BLaER1 treated with 17β-estradiol and CSF1 and Interleukin-3, amounts not matched to agents 10 nM and 100 nM (cell line): ENCODE data around the gene S1PR4.

Source experiments
- H3K27ac ChIP-seq, 11 experiments: shearing (Covaris generic); formaldehyde crosslinking; 2 replicates each; pipeline ENCODE4 v1.8.1; 2022
- H3K27me3 ChIP-seq, 11 experiments: shearing (Covaris generic); formaldehyde crosslinking; 2 replicates each; pipeline ENCODE4 v1.8.1; 2022
- H3K36me3 ChIP-seq, 11 experiments: shearing (Covaris generic); formaldehyde crosslinking; 2 replicates each; pipeline ENCODE4 v1.8.1; 2022
- H3K4me1 ChIP-seq, 10 experiments: shearing (Covaris generic); formaldehyde crosslinking; 2 replicates each; pipeline ENCODE4 v1.8.1; 2022
- H3K4me2 ChIP-seq, 11 experiments: shearing (Covaris generic); formaldehyde crosslinking; 2 replicates each; pipeline ENCODE4 v1.8.1; 2022
- H3K4me3 ChIP-seq, 10 experiments: shearing (Covaris generic); formaldehyde crosslinking; 2 replicates each; pipeline ENCODE4 v1.8.1; 2022
- H3K9ac ChIP-seq, 11 experiments: shearing (Covaris generic); formaldehyde crosslinking; 2 replicates each; pipeline ENCODE4 v1.8.1; 2022
- H3K9me3 ChIP-seq, 11 experiments: shearing (Covaris generic); formaldehyde crosslinking; replicated peaks in 1 of 11; 2 replicates each; pipeline ENCODE4 v1.8.1; 2022
- H4K20me1 ChIP-seq, 11 experiments: shearing (Covaris generic); formaldehyde crosslinking; 2 replicates each; pipeline ENCODE4 v1.8.1; 2022
- Cebpa-rat ChIP-seq, 11 experiments: shearing (Covaris generic); IDR thresholded peaks; 2 replicates each; pipeline ENCODE4 v1.8.1; 2022

Gene S1PR4

GRCh38 chr19:3224346-3225168 lies 46.0 kb downstream of the S1PR4 start, which contains the start of gene CELF5:
Gene CELF5 (plus strand): TSS chr19:3224661. CDS start chr19:3224740, 79 bp downstream.
- H3K4me3 ChIP-seq = peak within 1 kb of the TSS; percentile 50 to 76 (median 62)
- H4K20me1 ChIP-seq = peaks cover 0 to 28% (median 7%) of the 10 kb centered on the region in 11 experiments; a peak in 10 of 22 replicates
- no peak for TF ChIP-seq Cebpa-rat (IDR thresholded peaks at IDR 0.05)
- no peak within 1 kb of the TSS for H3K27ac ChIP-seq
- peaks cover 0 to 46% (median 20%) of the 10 kb centered on the region in 10 experiments; a peak in 15 of 20 replicates for H3K4me1 ChIP-seq
- H3K36me3 ChIP-seq = no peaks in the 10 kb centered on the region
- H3K27me3 ChIP-seq = peaks cover 3 to 38% (median 17%) of the 10 kb centered on the region in 11 experiments; a peak in 15 of 22 replicates
- peak within 1 kb of the TSS; percentile 38 to 76 (median 69); a peak in 17 of 22 replicates for H3K9ac ChIP-seq
- H3K4me2 ChIP-seq = peak within 1 kb of the TSS; percentile 80 to 97 (median 89)
- no peaks in the 10 kb centered on the region for H3K9me3 ChIP-seq

GRCh38 chr19:3225169-3225485 lies 46.6 kb downstream of the S1PR4 start:
- Histone ChIP-seq H3K27me3 (peaks cover 3 to 38% (median 17%) of the 10 kb centered on the region in 11 experiments; a peak in 15 of 22 replicates), H3K36me3 (no peaks in the 10 kb centered on the region), H3K4me3 (no peak overlapping the region), H3K9ac (no peak overlapping the region), H3K4me2 (peak overlapping the region in 4 of 11 experiments; percentile 37 to 48 (median 44); a peak in 4 of 22 replicates), H3K27ac (no peak overlapping the region), H3K4me1 (peaks cover 0 to 48% (median 21%) of the 10 kb centered on the region in 10 experiments; a peak in 15 of 20 replicates), H4K20me1 (peaks cover 0 to 31% (median 9%) of the 10 kb centered on the region in 11 experiments; a peak in 10 of 22 replicates), H3K9me3 (no peaks in the 10 kb centered on the region)
- TF ChIP-seq Cebpa-rat (IDR thresholded peaks at IDR 0.05) = no peak

- no peaks in the 10 kb centered on the region for H3K9me3 ChIP-seq
- H3K27me3 ChIP-seq = peaks cover 3 to 38% (median 17%) of the 10 kb centered on the region in 11 experiments; a peak in 15 of 22 replicates
- peak overlapping the region in 6 of 11 experiments; percentile 25 to 48 (median 39); a peak in 8 of 22 replicates for H3K4me2 ChIP-seq
- 0 out of 20 replicates have a peak overlapping the region, but pooled peaks of 1 of the 10 experiments have one; percentile 11 for H3K4me3 ChIP-seq
- H3K27ac ChIP-seq = no peak overlapping the region
- H3K36me3 ChIP-seq = no peaks in the 10 kb centered on the region
- H4K20me1 ChIP-seq = peaks cover 0 to 30% (median 9%) of the 10 kb centered on the region in 11 experiments; a peak in 10 of 22 replicates
- peaks cover 0 to 44% (median 21%) of the 10 kb centered on the region in 10 experiments; a peak in 15 of 20 replicates for H3K4me1 ChIP-seq
- no peak for TF ChIP-seq Cebpa-rat (IDR thresholded peaks at IDR 0.05)
- H3K9ac ChIP-seq = no peak overlapping the region
Observed at GRCh38 chr19:3225677-3226093, 47.1 kb downstream of the S1PR4 start.

GRCh38 chr19:3227054-3227626 lies 48.6 kb downstream of the S1PR4 start:
- peaks cover 0 to 25% (median 9%) of the 10 kb centered on the region in 11 experiments; a peak in 10 of 22 replicates for H4K20me1 ChIP-seq
- no peak overlapping the region for H3K4me3 ChIP-seq
- H3K9ac ChIP-seq = no peak overlapping the region
- no peaks in the 10 kb centered on the region for H3K9me3 ChIP-seq
- peaks cover 3 to 38% (median 17%) of the 10 kb centered on the region in 11 experiments; a peak in 15 of 22 replicates for H3K27me3 ChIP-seq
- no peak for TF ChIP-seq Cebpa-rat (IDR thresholded peaks at IDR 0.05)
- H3K4me2 ChIP-seq = peak overlapping the region in 3 of 11 experiments; percentile 43 to 77 (median 45); a peak in 5 of 22 replicates
- no peak overlapping the region for H3K27ac ChIP-seq
- no peaks in the 10 kb centered on the region for H3K36me3 ChIP-seq
- peaks cover 0 to 38% (median 18%) of the 10 kb centered on the region in 10 experiments; a peak in 15 of 20 replicates for H3K4me1 ChIP-seq

GRCh38 chr19:3229346-3229743 lies 50.8 kb downstream of the S1PR4 start:
- Histone ChIP-seq H4K20me1 (peaks cover 0 to 28% (median 9%) of the 10 kb centered on the region in 11 experiments; a peak in 10 of 22 replicates), H3K27me3 (peaks cover 3 to 36% (median 17%) of the 10 kb centered on the region in 11 experiments; a peak in 15 of 22 replicates), H3K9ac (0 out of 22 replicates have a peak overlapping the region, but pooled peaks of 1 of the 11 experiments have one; percentile 10), H3K4me1 (peaks cover 0 to 36% (median 18%) of the 10 kb centered on the region in 10 experiments; a peak in 14 of 20 replicates), H3K9me3 (no peaks in the 10 kb centered on the region), H3K36me3 (no peaks in the 10 kb centered on the region), H3K4me2 (peak overlapping the region in 8 of 11 experiments; percentile 37 to 68 (median 60); a peak in 14 of 22 replicates), H3K4me3 (no peak overlapping the region), H3K27ac (no peak overlapping the region)
- TF ChIP-seq Cebpa-rat (IDR thresholded peaks at IDR 0.05) = no peak
